PC-9 (cell line): ENCODE measurements around the gene TOR1A.

Source experiments
- EZH2 ChIP-seq: fragments of 200-600 bp; sonication (generic); IDR thresholded peaks from 2 replicates; pipeline ENCODE4 v1.8.0; 2017; ENCODE audit warnings: antibody characterized with exemption, low read depth
- TF ChIP-seq, protein P1 (sequence below): fragments of 200-600 bp; sonication (generic); conservative IDR thresholded peaks from 2 replicates; pipeline ENCODE4 v1.6.1; 2017; ENCODE audit warnings: mixed run types, antibody characterized with exemption, mild to moderate bottlenecking, moderate library complexity

DNA sequence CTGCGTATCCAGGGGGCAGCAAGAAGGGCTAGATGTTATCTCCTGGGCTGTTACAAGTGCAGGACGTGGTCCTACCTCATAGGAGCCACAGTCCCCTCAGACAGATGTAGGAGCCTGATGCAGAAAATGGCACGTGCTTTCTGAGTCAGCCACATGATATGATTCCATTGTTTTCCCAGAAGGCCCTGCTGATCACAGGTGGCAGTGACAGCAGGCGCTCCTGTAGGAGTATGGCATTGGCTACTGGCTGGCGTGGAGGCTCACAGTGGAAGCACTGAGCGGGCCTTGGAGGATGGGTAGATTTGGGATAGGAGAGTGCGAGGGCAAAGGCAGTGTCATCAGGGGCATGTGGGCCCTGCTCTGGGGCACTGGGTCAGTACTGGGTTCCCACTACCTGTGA is 33.3 kb upstream of the TOR1A start:
- TF ChIP-seq, protein P1, sequence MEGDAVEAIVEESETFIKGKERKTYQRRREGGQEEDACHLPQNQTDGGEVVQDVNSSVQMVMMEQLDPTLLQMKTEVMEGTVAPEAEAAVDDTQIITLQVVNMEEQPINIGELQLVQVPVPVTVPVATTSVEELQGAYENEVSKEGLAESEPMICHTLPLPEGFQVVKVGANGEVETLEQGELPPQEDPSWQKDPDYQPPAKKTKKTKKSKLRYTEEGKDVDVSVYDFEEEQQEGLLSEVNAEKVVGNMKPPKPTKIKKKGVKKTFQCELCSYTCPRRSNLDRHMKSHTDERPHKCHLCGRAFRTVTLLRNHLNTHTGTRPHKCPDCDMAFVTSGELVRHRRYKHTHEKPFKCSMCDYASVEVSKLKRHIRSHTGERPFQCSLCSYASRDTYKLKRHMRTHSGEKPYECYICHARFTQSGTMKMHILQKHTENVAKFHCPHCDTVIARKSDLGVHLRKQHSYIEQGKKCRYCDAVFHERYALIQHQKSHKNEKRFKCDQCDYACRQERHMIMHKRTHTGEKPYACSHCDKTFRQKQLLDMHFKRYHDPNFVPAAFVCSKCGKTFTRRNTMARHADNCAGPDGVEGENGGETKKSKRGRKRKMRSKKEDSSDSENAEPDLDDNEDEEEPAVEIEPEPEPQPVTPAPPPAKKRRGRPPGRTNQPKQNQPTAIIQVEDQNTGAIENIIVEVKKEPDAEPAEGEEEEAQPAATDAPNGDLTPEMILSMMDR, result no peak
- no peak for TF ChIP-seq EZH2
